Superior temporal gyrus (tissue), 1 donor: Measurements from ENCODE around the gene PUM2.

Experiments used
- DNase-seq: peaks from one replicate; pipeline ENCODE4 v3.0.0-alpha.2; 2016; ENCODE audit errors: extremely low spot score

PUM2 gene

DNA sequence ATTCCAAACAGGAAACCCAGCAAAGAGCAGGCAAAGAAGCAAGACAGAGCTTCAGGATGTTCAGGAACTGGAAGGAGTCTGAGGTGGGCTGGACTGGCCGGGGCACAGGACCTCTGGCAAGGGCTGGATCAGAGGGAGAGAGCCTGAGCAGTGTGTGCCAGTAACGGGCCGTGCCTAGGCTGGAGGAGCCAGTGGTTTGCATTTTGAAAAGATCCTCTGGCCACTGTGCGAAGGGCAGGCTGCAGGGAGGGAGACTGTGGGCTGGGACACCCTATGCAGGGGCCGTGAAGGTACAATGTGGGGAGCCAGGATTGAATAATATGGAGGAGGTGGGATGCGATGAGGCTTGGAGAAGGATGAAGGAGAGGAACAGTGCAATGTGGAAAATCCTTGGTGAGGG lies 119.5 kb downstream of the PUM2 start:
- no peak for DNase-seq

DNA sequence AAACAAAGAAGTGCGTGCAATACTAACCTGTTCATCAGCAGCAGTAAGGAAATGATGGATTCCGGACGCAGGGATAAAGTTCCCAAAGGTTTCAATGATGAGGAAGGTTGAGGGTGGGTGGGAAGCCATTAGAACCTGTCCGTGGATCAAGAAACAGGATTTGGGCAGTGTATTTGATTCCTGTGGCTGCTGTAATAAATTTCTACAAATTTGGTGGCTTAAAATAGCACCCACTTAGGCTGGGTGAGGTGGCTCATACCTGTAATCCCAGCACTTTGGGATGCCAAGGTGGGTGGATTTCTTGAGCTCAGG lies 120.6 kb downstream of the PUM2 start:
- no peak for DNase-seq

DNA sequence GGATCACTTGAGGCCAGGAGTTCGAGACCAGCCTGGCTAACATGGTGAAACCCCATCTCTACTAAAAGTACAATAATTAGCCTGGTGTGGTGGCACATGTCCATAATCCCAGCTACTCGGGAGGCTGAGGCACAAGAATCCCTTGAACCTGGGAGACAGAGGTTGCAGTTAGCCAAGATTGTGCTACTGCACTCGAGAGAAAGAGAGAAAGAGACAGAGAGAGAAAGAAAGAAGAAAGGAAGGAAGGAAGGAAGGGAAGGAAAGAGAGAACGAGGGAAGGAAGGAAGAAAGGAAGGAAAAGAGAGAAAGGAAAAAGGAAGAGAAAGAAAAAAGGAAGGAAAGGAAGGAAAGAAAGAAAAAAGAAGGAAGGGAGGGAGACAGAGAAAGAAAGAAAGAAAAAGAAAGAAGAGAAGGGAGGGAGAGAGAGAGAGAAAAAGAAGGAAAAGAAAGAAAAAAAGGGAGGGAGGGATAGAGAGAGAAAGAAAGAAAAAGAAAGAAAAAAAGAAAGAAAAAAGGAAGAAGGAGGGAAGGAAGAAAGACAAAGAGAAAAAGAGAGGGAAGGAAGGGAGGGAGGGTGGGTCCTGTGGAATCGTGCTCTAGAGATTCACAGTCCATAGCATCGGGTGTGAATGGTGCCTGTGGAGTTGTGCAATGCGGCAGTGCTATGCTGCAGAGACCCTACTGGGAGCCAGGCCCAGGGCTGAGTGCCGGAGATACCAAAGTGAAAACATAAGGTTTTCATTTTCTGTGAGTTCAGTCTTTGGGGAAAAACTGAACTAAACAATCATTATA lies 121.1 kb downstream of the PUM2 start:
- no peak for DNase-seq

DNA sequence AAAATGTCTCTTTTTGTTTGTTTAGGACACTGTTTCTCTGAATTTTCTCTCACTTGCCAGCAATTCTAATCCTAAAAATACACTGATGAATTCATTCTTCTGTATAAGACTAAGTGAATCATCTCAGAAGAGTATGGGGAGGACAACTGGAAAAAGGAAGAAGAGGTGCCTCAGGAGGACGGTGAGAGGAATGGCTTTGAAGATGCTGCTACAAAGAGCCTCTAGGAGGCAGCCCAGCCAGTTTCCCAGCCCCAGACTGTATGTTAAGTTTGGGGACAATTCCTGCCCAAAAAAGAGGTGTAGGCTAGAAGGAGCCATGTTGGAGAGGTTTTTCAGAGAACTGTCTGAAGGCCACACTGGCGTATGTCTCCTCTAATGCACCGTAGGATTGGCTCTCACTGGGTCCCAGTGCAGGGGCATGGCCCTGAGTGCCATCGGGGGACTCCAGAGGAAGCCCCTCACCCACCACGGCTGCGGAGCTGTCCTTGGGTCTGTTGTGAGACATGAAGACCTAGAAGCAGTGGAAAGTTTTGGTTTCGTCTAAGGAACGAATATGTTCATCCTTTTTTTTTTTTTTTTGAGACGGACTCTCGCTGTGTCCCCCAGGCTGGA lies 122.6 kb downstream of the PUM2 start:
- no peak for DNase-seq

DNA sequence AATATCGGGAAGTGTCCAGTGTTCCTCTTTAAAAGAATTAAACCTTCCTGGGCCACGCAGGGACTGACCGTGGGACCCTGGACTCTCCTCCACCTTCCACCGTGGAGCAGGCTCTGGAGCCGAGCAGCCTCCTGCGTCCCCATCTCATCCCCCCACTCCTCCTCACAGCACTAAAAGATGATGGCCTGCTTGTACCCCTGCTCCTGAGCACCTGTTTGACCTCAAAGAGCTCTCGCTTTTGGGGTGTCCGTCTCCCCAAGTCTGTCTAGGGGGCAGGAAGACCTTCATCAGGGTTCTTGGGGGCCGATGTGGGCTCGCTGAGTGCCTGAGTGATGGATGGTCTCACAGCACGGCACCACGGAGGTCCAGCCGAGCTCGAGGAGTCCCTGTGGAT lies 124.5 kb downstream of the PUM2 start:
- DNase-seq: no peak

DNA sequence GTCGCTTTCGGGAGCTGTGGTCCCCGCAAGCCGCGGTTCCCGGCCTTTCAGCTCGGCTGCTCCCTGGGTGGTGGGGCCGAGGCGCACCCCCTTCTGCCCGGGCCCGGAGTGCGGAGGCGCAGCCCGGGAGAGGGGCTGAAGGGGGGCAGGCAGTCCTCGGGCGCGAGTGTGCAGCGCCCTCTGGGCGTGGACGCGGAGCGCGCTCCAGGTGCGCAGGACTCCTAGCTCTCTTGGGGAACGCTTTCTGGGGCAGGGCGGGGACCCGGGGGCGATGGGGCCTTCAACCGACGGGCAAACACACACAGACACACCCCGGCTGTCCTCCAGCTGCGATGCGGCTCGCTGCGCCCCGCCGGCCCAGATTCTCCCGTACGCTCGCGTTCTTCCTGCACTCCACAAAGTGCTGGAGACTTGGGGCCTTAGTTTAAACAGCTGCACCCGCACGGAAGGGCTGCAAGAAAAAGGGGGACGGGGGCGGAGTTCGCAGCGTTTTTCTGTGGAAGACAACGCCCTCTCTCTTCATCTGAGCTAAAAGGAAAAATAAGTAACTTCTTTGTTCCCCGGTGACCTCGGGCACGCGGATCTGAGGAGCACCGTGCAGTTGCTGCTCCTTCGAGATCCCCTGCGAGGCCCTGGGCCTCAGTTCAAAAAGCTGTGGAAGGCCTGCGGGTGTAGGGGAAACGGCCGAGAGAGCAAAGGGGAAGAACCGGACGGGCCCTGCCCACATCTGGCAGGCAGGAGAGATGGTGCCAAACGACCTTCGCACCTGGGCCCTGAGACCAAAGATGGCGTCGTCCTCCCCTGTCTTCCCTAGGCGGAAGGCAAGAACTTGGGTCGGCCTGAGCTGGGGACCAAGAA lies 125.1 kb downstream of the PUM2 start:
- DNase-seq: no peak

DNA sequence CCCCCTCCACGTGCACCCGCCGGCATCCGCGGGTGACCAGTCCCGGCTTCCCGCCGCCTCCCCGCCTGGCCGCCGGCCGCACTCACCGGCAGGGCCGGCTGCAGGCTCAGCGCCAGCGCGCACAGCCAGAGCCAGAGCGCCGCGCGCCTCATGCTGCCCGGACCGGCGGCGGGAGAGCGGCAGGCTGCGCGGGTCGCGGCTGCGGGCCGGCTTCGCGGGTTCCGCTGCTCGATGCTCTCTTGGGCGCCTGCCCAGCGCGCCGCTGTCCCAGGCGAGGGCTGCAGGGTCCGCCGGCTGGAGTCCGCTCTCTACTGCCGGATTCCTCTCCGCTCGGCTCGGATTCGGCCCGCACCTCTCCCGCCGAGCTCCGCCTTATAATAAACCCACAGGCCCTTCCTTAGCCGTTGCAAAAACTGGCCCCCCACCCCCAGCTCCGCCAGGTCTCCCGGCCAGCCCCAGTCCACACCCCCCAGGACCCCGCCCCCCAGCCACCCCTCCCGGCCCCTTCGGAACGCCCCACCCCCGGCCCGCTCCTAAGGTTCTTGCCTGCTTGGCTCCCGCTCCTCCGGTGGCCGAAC lies 125.8 kb downstream of the PUM2 start, which contains the start of gene SDC1:
TSS of gene SDC1 (minus strand) at position 415 of the 578 bp plus-strand sequence. CDS start at position 152, 263 bp downstream.
- DNase-seq: no peak

DNA sequence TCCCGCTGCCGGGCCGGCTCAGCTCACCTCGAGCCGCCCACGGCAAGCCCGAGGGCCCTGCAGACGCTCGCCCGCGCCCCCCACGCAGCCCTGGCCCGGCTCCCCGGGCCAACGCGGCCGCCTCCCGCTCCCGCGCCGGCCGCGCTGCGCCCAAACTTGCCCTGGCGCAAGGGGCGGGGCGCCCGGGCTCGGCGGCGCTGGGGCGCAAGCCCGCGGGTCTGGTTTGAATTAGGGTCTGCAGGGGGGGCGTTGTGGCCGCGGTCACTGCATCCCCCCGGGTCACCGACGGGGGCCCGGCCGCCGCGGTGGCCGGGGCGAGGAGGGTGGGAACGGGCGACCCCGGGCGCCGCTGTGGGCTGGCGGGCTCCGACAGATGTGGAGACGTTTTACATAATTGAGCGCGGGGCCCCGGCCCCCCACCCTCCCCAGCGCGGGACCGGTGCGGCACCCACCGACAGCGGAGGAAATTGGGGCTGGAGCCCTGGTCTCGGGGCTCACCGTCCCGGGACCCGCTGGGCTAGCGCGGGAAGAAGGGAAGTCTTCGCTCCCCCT lies 126.4 kb downstream of the PUM2 start:
- no peak for DNase-seq

DNA sequence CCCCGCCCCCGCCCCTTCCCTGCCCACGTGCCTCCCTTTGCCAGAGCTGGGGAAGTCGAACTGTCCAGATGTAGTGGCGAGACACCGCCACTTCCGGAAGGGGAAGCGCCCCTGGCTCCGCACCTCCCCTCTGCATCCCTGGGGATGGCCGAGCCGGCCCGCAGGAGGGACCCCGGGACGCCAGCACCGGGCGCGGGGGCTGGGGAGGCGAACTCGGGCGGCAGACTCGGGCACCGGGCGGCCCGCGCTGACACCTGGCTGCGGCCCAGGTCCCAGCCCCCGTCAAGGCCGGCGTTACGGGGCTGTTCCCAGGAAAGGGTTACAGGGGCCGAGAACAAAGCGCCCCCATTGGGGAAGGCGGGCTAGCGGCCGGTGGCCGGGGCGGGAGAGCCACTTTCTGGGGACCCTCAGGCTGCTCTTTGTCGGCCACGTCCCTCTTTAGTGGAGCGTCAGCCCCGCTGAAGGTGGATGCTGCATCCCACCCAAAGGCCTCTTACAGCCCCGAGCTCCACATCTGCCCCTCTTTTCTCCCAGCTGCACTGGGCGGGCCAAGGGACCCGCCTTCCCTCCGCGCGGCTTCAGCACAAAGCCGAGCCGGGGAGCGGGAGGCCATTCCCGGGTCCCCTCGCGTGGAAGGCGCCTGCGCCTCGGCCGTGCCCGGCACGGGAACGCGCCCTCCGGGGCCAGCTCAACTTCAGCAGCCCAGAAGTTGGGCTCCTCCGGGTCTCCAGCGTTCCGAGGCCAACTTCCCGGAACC lies 127.1 kb downstream of the PUM2 start:
- no peak for DNase-seq

DNA sequence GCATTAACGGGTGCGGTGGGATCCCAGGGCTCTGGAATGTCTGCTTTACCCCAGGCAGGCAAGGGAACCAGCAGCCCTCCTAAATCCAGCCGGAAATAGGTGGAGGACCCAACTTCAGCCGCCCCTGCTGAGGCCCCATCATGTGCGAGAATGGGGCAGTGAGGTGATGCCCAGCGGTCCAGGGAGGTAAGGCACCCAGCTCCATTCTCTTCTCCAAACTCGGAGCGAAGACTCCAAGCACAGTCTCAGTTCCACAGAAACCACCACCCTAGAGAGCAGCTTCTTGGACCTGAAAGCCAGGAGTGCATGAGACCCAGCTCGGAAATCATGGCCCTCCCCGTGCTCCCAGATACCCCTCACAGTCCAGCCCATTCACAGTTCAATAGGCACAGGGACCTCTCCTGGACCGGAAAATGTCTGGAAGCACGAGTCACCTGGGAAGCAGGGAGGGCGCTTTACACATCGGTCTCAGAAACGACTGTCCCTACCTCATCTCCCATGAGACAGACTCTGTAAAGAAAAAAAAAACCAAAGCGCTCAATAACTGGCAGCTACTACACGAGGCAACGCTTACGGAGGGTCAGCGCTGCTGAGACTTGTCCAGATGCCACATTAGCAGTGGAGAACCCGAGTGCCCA lies 127.8 kb downstream of the PUM2 start:
- no peak for DNase-seq

DNA sequence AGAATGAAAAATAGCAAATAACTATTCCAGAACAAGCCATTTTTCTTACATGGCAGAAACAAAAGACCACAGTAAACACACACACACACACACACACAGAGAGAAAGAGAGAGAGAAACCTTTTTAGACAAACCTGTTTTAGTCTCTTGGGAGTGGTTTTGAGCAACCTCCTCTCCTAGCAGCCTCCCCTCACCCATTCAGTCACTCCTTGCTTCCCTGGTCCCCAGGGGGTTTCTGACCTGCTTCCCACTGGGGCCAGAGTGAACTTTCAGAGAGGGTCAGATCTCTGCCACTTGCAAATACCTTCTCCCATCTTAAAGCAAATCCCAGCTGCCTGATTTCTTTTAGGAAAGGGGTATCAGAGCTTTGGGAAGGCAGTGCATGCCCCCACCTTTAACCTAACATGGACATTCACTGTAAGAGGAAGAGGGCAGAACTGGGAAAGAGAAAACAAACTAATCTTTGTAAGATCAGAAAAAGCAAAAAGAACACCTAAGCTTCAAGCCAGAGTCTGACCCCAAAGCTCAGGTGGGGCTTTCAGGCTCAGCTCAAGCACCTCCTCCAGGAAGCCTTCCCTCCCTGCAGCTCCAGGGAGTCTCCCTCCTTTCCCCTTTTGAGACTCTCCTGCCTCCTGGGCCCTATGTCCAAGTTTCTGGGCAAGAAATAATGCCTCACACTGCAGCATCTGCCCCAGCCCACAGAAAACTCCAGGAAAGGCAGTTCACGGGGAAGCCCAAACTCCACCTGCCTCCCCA lies 128.5 kb downstream of the PUM2 start:
- DNase-seq: no peak

DNA sequence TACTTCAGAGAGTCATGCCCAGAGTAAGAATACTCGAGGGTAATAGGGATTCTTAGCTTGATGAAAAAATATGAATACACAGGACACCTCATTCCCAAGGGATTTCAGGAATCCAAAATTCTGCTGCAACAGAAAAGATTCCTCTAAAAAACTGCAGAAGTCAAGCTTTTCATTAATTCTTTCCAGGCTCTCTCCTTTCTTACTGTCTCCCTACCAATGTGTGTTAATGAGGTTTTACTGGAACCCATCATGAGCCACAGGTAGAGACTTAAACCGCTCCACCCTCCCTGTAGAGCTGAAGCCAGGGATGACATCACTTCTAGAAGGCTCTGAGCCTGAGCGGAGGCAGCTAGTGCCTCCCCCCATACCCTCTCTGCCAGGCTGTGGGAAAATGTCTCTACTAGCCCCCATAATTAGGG lies 129.1 kb downstream of the PUM2 start:
- no peak for DNase-seq

DNA sequence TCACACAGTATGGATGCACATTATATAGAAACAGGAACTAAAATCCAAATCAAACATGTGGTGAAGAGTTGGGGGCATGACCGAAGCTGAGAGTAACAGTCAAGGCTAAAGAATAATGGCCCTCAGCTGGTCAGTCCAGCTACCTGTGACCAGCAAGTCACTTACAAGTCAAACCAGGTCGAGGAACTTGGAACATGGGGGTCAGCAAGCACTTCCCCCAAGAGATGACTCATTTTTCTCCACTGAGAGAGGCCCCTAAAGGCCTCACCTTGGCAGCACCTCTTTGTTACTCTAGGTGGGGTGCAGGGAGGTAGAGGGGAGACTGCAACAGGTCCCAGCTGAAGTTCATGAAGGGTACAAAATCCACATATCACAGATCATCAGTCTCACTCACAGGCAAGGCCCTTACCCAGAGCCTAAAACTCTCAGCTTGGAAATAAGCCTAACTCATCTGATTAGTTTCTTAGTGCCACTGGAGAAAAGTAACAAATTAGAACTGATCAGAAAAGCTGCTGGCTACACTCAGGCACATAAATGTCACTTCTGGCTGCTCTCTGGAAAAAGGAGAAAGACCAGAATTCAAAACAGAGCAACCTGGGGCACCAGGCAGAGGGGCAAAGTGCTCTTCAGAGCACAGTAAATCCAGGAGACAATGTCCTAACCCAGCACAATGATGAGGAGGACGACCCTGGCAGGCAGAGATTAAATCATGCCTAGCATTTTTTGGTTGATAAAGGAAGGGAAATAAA lies 129.7 kb downstream of the PUM2 start:
- DNase-seq: no peak

DNA sequence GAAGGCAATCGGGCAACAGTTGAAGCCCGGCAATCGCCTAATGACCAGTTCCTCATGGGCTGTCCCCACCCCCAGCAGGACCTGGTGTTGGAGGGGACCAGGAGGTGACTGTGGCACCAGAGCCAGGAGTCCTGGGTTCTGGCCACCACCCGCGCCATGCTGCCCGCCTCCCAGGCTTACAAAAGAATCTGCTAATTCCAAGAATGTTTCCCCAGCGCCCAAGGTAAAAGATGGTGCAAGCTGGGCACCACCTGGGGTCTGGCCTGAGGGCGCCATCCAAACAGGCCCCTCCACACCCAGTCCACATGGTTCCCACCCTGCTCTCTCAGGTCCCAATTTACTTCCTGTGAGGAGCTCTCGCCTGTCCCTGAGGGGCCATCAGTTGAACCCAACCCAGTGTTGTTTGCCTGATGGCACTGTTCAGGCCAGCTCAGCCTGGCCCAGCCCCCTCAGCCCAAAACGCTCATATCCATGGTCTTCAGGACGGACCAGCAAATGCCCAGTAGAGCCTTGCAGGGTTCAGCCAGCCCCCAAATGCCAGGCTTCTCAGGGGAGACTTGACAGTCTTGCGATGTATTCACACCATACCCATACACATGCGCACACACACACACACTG lies 130.8 kb downstream of the PUM2 start:
- DNase-seq: no peak

DNA sequence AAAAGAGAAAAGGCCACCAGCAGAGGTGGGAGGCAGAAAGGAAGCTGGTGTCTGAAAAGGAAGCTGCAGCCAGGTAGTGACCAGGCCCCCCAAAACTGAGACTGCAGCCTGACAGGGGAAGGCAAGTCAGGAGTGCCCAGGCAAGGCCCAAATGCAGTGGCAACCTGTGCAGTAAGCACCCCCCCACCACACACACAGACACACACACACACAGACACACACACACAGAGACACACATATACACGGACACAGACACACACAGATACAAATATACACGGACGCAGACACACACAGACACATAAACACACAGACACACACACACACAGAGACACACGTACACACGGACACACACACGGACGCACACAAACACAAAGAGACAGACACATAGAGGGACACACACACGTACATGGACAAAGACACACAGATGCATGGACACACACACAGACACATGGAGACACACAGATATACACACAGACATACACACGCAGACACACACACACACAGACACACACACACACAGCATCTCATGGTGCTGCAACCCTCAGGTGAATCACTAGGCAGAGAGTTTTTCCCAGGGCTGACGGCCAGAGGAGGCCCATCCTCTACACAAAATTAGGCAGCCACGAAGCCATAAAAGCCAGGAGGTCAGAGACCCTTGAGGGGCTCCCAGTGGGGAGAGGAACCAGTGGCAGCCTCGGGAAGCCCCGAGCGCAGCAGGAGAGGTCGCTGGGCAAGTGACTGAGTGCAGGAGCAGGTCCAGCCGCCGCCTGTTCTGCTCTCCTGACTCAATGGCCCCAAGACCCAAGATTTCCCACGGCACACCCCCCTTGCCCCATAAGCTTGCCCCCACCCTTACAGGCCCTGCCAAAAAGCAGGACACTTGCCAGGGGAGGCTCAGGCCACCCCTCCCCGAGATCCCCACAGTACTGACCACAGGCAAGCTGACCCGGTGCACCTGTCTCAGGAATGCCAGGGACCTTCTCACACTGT lies 132.0 kb downstream of the PUM2 start:
- DNase-seq: no peak

DNA sequence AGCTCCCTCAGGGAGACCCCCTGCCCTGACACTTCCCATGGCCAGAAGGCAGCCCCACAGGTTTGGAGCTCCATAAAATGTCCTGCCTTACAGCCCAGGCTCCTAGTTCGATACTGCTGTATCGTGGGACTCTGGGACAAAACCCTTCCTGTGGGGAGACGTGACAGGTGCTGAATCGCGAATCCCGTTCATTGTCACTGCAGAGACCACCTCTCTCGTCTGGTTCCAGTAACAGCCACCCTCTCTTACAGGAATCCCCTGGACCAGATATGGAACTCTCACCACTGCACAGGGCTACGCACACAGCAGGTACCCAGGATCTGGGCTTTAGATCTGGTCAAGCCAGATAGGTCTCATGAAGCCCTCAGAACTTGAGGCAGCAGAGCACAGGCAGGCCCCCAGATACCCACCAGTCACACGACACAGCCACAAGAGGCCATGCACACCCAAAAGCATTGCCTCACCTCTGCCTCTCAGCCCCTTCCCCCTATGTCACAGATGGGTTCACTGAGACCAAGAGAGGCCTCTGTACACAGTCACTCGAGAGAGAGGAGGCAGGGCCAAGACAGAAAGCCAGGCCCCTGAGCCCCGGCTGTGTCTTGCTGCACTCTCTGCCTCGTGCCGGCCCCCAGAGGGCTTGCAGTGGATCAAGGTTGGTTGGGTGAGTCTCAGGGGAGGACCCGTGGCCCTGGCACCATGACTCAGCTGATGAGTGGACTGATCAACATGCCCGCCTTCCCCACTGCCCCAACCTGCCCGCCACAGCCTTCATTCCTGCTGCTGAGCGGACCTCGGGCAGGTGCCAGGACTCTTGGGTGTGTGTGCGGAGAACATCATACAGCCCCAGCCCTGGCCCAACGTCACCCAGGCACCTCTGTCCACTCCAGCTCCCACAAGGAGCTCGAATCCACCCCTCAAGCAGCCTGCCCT lies 133.3 kb downstream of the PUM2 start:
- no peak for DNase-seq
